ENCODE results near the gene TMTC4. TPM values are rescaled to one million over a fixed set of nuclear protein-coding genes. Genes with fewer than 3 reads are reported as not detected.
"Not testable (repeated sequence)": the region's sequence is repeated elsewhere in the genome, so short reads cannot be mapped to it uniquely, and the experiment has no call there.

TMTC4 gene
- total and polyA plus RNA-seq, 10 of the 15 experiments (the other 5 are each of a cell fraction or from before 2014, with no cell fraction given) = 3.3 to 24.6 (median 14.5) TPM

DNA sequence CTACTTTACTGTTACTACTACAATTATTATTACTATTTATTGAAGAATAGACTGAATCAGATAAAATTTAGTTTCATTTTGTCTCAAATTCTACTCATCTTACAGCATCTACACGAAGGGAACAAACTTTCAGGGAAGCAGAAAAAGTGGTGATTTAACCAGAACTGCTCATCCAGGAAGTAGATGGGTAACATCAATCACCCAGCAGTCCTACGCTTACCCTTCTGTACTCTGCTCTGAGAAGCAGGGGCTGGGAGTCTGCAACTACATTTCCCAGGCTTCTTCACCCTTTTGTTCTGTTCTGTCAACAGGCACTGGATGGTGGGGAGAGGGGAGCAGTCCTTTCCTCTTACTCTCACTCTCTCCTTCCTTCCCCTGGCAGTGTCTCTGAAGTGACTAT, 54.7 kb downstream of the TMTC4 start (continued):
- TF ChIP-seq ZNF207 (IDR thresholded peaks at IDR 0.05; ENCODE audit: borderline replicate concordance) = no peak

DNA sequence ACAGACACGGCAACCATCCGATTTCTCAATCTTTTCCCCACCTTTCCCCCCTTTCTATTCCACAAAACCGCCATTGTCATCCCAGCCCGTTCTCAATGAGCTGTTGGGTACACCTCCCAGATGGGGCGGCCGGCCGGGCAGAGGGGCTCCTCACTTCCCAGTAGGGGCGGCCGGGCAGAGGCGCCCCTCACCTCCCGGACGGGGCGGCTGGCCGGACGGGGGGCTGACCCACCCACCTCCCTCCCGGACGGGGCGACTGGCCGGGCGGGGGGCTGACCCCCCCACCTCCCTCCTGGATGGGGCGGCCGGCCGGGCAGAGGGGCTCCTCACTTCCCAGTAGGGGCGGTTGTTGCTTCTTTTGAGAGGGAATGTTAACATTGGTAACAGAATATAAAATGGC, 55.7 kb downstream of the TMTC4 start:
- H3K9ac ChIP-seq (ENCODE audit: control insufficient read depth, insufficient read depth, low read length); H4K20me1 ChIP-seq (ENCODE audit: control insufficient read depth, insufficient read depth); H3K4me1 ChIP-seq (ENCODE audit: control insufficient read depth, insufficient read depth, low read length); H3K4me3 ChIP-seq; intact Hi-C loops (cut with micrococcal nuclease; ENCODE audit: unreplicated experiment); POLR2A ChIA-PET; BruUV-seq (replicated peaks); H3K27ac ChIP-seq (ENCODE audit: control insufficient read depth, insufficient read depth); H3K79me2 ChIP-seq (ENCODE audit: control insufficient read depth, insufficient read depth, low read length); H3K27me3 ChIP-seq (replicated peaks in 1 of 2; ENCODE audit: control insufficient read depth in 2 of 2, insufficient read depth in 2 of 2, low read length in 1 of 2); RAD21 ChIA-PET (ENCODE audit: unreplicated experiment); H3K4me2 ChIP-seq (ENCODE audit: control insufficient read depth, insufficient read depth); H3K36me3 ChIP-seq (ENCODE audit: control insufficient read depth in 2 of 2, insufficient read depth in 2 of 2, low read length in 1 of 2); H3K9me3 ChIP-seq (replicated peaks; ENCODE audit: control insufficient read depth, insufficient read depth, low read length); SMC1A ChIA-PET (ENCODE audit: uncharacterized antibody, unreplicated experiment); in situ Hi-C loops (cut with MboI); DNase-seq (ENCODE audit: low read depth, low spot score); FAIRE-seq; ATAC-seq; H2AFZ ChIP-seq (ENCODE audit: control insufficient read depth, low read depth, low read length): not testable (repeated sequence)
- CTCF ChIA-PET = interaction anchor here (0.6 kb wide), 1 partner anchor 15 kb away, joined by 3 read pairs; no protein-coding TSS in a partner anchor
- 97% methylated on average over 12 of the region's 24 CpGs for WGBS (ENCODE audit: insufficient coverage, insufficient replicate concordance, low lambda C conversion rate, missing lambda C conversion rate)

GRCh38 chr13:100613031-100613430, 61.6 kb downstream of the TMTC4 start:
- BruUV-seq (replicated peaks) = no TSS peak
- no peaks in the 10 kb centered on the region for H4K20me1 ChIP-seq (ENCODE audit: control insufficient read depth, insufficient read depth)
- 79% methylated on average over 5 of the region's 5 CpGs for WGBS (ENCODE audit: insufficient coverage, insufficient replicate concordance, low lambda C conversion rate, missing lambda C conversion rate)
- ChIA-PET CTCF (no interaction called here), SMC1A (ENCODE audit: uncharacterized antibody, unreplicated experiment) (no interaction called here), POLR2A (no interaction called here), RAD21 (ENCODE audit: unreplicated experiment) (no interaction called here)
- H3K9ac ChIP-seq (ENCODE audit: control insufficient read depth, insufficient read depth, low read length) = no peak overlapping the region
- no peak for ATAC-seq
- peaks cover 0 to 3% of the 10 kb centered on the region in 2 experiments; a peak in 3 of 4 replicates for H3K36me3 ChIP-seq (ENCODE audit: control insufficient read depth in 2 of 2, insufficient read depth in 2 of 2, low read length in 1 of 2)
- FAIRE-seq = no peak
- H3K9me3 ChIP-seq (replicated peaks; ENCODE audit: control insufficient read depth, insufficient read depth, low read length) = no peaks in the 10 kb centered on the region
- in situ Hi-C loops (cut with MboI) (no loop called here), intact Hi-C loops (cut with micrococcal nuclease; ENCODE audit: unreplicated experiment) (no loop called here)
- no peak for DNase-seq (ENCODE audit: low read depth, low spot score)
- H3K27ac ChIP-seq (ENCODE audit: control insufficient read depth, insufficient read depth) = no peak overlapping the region
- H2AFZ ChIP-seq (ENCODE audit: control insufficient read depth, low read depth, low read length) = no peak overlapping the region
- no peak overlapping the region for H3K4me3 ChIP-seq
- H3K4me1 ChIP-seq (ENCODE audit: control insufficient read depth, insufficient read depth, low read length) = peaks cover 29% of the 10 kb centered on the region
- no peaks in the 10 kb centered on the region for H3K79me2 ChIP-seq (ENCODE audit: control insufficient read depth, insufficient read depth, low read length)
- H3K27me3 ChIP-seq (replicated peaks in 1 of 2; ENCODE audit: control insufficient read depth in 2 of 2, insufficient read depth in 2 of 2, low read length in 1 of 2) = no peaks in the 10 kb centered on the region
- no peak overlapping the region for H3K4me2 ChIP-seq (ENCODE audit: control insufficient read depth, insufficient read depth)
- TF ChIP-seq WRNIP1 (IDR thresholded peaks at IDR 0.05; ENCODE audit: borderline replicate concordance, low read depth, low read length) = no peak
- no peak for TF ChIP-seq RFX5 (IDR thresholded peaks at IDR 0.05; ENCODE audit: low read depth, low read length)
- no peak for TF ChIP-seq IKZF2 (IDR thresholded peaks at IDR 0.05)
- TF ChIP-seq KDM1A (IDR thresholded peaks at IDR 0.05; ENCODE audit: borderline replicate concordance) = no peak
- no peak for TF ChIP-seq ETV6 (conservative IDR thresholded peaks at IDR 0.05 in 1 of 2, IDR thresholded peaks at IDR 0.05 in 1 of 2; ENCODE audit: borderline replicate concordance in 1 of 2, low read depth in 1 of 2)
- TF ChIP-seq MYC (IDR thresholded peaks at IDR 0.05; ENCODE audit: insufficient read depth, insufficient read length, insufficient replicate concordance, low read length, severe bottlenecking) = no peak
- no peak for TF ChIP-seq LARP7 (IDR thresholded peaks at IDR 0.05)
- TF ChIP-seq, protein P1, sequence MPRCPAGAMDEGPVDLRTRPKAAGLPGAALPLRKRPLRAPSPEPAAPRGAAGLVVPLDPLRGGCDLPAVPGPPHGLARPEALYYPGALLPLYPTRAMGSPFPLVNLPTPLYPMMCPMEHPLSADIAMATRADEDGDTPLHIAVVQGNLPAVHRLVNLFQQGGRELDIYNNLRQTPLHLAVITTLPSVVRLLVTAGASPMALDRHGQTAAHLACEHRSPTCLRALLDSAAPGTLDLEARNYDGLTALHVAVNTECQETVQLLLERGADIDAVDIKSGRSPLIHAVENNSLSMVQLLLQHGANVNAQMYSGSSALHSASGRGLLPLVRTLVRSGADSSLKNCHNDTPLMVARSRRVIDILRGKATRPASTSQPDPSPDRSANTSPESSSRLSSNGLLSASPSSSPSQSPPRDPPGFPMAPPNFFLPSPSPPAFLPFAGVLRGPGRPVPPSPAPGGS (IDR thresholded peaks at IDR 0.05; ENCODE audit: borderline replicate concordance, insufficient read depth, low read depth, low read length, poor library complexity, severe bottlenecking) = no peak
- no peak for TF ChIP-seq FOXM1 (IDR thresholded peaks at IDR 0.05; ENCODE audit: low read depth, low read length)
- TF ChIP-seq HSF1 (IDR thresholded peaks at IDR 0.05; ENCODE audit: low read depth, low read length) = no peak
- TF ChIP-seq, protein P2, sequence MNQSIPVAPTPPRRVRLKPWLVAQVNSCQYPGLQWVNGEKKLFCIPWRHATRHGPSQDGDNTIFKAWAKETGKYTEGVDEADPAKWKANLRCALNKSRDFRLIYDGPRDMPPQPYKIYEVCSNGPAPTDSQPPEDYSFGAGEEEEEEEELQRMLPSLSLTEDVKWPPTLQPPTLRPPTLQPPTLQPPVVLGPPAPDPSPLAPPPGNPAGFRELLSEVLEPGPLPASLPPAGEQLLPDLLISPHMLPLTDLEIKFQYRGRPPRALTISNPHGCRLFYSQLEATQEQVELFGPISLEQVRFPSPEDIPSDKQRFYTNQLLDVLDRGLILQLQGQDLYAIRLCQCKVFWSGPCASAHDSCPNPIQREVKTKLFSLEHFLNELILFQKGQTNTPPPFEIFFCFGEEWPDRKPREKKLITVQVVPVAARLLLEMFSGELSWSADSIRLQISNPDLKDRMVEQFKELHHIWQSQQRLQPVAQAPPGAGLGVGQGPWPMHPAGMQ (IDR thresholded peaks at IDR 0.05; ENCODE audit: borderline replicate concordance) = no peak
